Measurements from ENCODE around the gene PPP1R13B. TPM values are rescaled to one million over a fixed set of nuclear protein-coding genes. Genes with fewer than 3 reads are reported as not detected.
A peak's percentile ranks its signal among the peaks of the same experiment; 100 is the strongest.

PPP1R13B gene
- total and polyA plus RNA-seq, 11 donors: 27.5 to 96.2 (median 75.4) TPM

DNA sequence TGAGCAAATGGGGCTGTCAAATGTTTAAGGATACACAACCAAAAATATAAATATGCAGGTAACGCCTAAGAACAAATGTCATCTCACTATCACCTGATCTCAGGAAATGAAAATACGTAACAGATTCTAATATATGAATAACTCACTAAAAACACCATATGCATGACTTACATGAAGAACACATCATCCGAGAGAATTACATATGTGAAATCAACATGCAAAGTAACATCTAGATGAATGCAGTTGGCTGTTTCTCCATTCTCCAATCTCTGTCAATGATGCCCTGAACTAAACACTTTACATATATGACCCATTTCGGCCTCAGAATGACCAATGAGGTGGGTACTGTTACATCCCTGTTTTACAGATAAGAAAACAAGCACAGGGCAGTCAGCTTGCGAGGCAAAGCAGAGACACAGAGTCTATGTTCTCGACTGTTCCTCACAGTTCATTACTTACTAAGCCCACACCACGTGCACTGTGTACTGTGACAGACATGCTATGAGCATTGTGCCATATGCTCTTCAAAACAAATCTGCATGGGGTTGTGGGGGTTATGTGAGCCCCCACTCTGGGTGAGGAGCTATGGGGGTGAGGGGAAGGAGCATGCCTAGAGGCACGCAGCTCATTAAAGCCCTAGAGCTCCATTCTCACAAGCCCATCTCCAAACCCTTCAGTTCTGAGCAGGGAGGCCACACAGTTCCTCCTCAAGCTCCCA lies 89.2 kb downstream of the PPP1R13B start:
- intact Hi-C loops (cut with DNase I): no loop called here

DNA sequence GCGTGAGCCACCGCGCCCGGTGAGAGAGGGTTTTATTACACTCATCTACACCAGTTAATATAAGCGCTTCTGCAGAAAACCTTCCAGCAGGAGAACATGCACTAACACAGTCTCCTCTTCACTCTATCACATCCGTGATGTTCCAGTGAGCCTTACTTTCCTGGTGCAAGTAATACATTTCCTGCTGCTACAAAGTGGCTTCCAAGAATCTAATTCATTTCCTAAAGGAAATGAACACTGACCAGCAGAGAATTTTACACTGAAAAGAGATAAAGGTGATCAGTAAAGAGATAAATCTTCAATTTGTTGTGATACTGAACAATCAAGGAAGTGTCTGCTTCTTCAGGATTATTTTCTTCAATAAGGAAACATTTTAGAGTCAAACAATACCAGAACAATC lies 92.3 kb downstream of the PPP1R13B start:
- Histone ChIP-seq H3K27ac (no peak overlapping the region), H3K36me3 (peaks cover 0 to 65% (median 32%) of the 10 kb centered on the region in 9 donors), H3K9me3 (no peaks in the 10 kb centered on the region), H3K27me3 (no peaks in the 10 kb centered on the region), H3K4me3 (no peak overlapping the region), H3K4me1 (peaks cover 0 to 6% (median 3%) of the 10 kb centered on the region in 12 donors)
- ATAC-seq (no peak), DNase-seq (no peak)
- no peak for TF ChIP-seq POLR2A (IDR thresholded peaks at IDR 0.05)
- TF ChIP-seq, protein P1, sequence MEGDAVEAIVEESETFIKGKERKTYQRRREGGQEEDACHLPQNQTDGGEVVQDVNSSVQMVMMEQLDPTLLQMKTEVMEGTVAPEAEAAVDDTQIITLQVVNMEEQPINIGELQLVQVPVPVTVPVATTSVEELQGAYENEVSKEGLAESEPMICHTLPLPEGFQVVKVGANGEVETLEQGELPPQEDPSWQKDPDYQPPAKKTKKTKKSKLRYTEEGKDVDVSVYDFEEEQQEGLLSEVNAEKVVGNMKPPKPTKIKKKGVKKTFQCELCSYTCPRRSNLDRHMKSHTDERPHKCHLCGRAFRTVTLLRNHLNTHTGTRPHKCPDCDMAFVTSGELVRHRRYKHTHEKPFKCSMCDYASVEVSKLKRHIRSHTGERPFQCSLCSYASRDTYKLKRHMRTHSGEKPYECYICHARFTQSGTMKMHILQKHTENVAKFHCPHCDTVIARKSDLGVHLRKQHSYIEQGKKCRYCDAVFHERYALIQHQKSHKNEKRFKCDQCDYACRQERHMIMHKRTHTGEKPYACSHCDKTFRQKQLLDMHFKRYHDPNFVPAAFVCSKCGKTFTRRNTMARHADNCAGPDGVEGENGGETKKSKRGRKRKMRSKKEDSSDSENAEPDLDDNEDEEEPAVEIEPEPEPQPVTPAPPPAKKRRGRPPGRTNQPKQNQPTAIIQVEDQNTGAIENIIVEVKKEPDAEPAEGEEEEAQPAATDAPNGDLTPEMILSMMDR (IDR thresholded peaks at IDR 0.05): no peak
- WGBS, 4 donors: 81 to 90% (median 84%) methylated on average over 6 of the region's 6 CpGs
- intact Hi-C loops (cut with DNase I): no loop called here

More for the DNA sequence above, 89.2 kb downstream of the PPP1R13B start:
- no peaks in the 10 kb centered on the region for H3K27me3 ChIP-seq
- no peak for TF ChIP-seq POLR2A (IDR thresholded peaks at IDR 0.05)
- TF ChIP-seq, protein P1 (IDR thresholded peaks at IDR 0.05): no peak
- DNase-seq (no peak), ATAC-seq (peak in 2 of 4 donors; percentile 18 to 39)
- 91 to 94% (median 93%) methylated on average over 8 of the region's 8 CpGs for WGBS, 4 donors
- H3K27ac ChIP-seq: no peak overlapping the region
- no peaks in the 10 kb centered on the region for H3K9me3 ChIP-seq
- peaks cover 0 to 55% (median 13%) of the 10 kb centered on the region in 9 donors for H3K36me3 ChIP-seq
- H3K4me1 ChIP-seq: peaks cover 0 to 5% (median 2%) of the 10 kb centered on the region in 12 donors
- H3K4me3 ChIP-seq: no peak overlapping the region

DNA sequence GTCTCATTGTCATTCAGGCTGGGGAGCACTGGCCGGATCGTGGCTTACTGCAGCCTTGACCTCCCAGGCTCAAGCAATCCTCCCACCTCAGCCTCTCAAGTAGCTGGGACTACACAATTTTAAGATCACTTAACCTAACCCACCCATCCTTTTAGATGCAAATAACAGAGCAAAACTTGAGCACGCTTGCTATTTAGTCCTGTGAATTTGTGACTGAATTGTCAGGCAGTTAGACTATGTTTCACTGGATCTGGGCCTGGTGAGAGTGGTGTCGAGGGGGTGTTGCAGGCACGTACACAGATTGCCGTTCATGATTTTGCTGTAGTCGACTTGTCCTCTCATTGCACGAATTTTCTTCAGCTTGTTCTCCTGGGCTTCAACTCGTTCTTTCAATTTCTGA lies 93.6 kb downstream of the PPP1R13B start:
- Histone ChIP-seq H3K27ac (no peak overlapping the region), H3K36me3 (peaks cover 0 to 78% (median 45%) of the 10 kb centered on the region in 9 donors), H3K9me3 (no peaks in the 10 kb centered on the region), H3K4me3 (no peak overlapping the region), H3K4me1 (peaks cover 0 to 6% (median 1%) of the 10 kb centered on the region in 12 donors), H3K27me3 (no peaks in the 10 kb centered on the region)
- TF ChIP-seq POLR2A (IDR thresholded peaks at IDR 0.05): no peak
- TF ChIP-seq, protein P1 (IDR thresholded peaks at IDR 0.05): no peak
- no peak for ATAC-seq
- 79 to 90% (median 83%) methylated on average over 9 of the region's 9 CpGs for WGBS, 4 donors
- DNase-seq: no peak
- intact Hi-C loops (cut with DNase I): no loop called here

DNA sequence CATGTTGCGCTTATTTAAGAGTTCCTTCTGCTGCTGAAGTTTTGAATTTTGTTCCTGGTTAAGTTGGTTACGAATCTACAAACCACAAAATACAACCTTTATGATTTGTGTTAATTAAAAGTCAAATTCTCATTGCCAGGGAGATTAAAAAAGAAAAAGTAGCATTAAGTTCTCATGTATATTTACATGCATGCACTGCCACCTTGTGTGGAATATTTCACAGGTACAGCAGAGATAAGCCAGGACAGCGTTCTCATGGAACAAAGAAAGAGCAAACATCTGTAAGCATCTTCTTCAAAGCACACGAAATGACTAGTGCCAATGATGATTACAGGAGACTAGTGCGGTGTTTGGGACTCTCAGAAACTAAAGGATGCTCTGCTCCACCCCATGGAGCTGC lies 97.5 kb downstream of the PPP1R13B start:
- WGBS, 4 donors: 86 to 92% (median 90%) methylated on average over 5 of the region's 5 CpGs
- no peak overlapping the region for H3K27ac ChIP-seq
- H3K9me3 ChIP-seq: no peaks in the 10 kb centered on the region
- ATAC-seq (no peak), DNase-seq (no peak)
- TF ChIP-seq, protein P1 (IDR thresholded peaks at IDR 0.05): no peak
- TF ChIP-seq POLR2A (IDR thresholded peaks at IDR 0.05): no peak
- no peaks in the 10 kb centered on the region for H3K27me3 ChIP-seq
- no peak overlapping the region for H3K4me3 ChIP-seq
- H3K4me1 ChIP-seq: peaks cover 0 to 6% (median 0%) of the 10 kb centered on the region in 12 donors
- intact Hi-C loops (cut with DNase I): loop anchor here in 1 of 10 donors (10.0 kb wide), 1 partner anchor 165 kb away; no protein-coding TSS in a partner anchor
- H3K36me3 ChIP-seq: peaks cover 0 to 97% (median 74%) of the 10 kb centered on the region in 9 donors

Data from heart left ventricle (tissue), 16 donors.